OCI-LY1 (cell line): ENCODE measurements around the gene NELL1.

Source experiments
- H2AFZ ChIP-seq: fragments of 200-600 bp; sonication (generic), shearing (Covaris generic); 2 replicates; pipeline ENCODE4 v1.6.0; 2014; ENCODE audit warnings: antibody characterized with exemption, mild to moderate bottlenecking, low read length
- H3F3A ChIP-seq: fragments of 200-600 bp; sonication (generic), shearing (Covaris generic); 2 replicates; pipeline ENCODE4 v1.6.0; 2014; ENCODE audit warnings: mild to moderate bottlenecking, antibody characterized with exemption, low read length, moderate library complexity; ENCODE audit not compliant: insufficient read depth
- H3K27ac ChIP-seq: fragments of 200-600 bp; sonication (generic); 2 replicates; pipeline ENCODE4 v1.5.1; 2014; ENCODE audit warnings: low read length, mixed run types, mild to moderate bottlenecking, low read depth; ENCODE audit not compliant: poor library complexity, severe bottlenecking
- H3K27me3 ChIP-seq: fragments of 200-600 bp; sonication (generic); 2 replicates; pipeline ENCODE4 v1.6.0; 2014; ENCODE audit warnings: antibody characterized with exemption, mild to moderate bottlenecking, low read length, moderate library complexity; ENCODE audit not compliant: insufficient read depth
- H3K36me3 ChIP-seq: fragments of 200-600 bp; sonication (generic); 2 replicates; pipeline ENCODE4 v1.6.1; 2014; ENCODE audit warnings: mild to moderate bottlenecking, antibody characterized with exemption, low read length, moderate library complexity, mixed read lengths; ENCODE audit not compliant: insufficient read depth
- H3K4me1 ChIP-seq: fragments of 200-600 bp; sonication (generic); 2 replicates; pipeline ENCODE4 v1.5.1; 2014; ENCODE audit warnings: mild to moderate bottlenecking, low read length, moderate library complexity; ENCODE audit not compliant: insufficient read depth, severe bottlenecking
- H3K4me2 ChIP-seq: fragments of 200-600 bp; sonication (generic), shearing (Covaris generic); 2 replicates; pipeline ENCODE4 v1.6.1; 2014; ENCODE audit warnings: low read length
- H3K4me3 ChIP-seq: fragments of 200-600 bp; sonication (generic); 2 replicates; pipeline ENCODE4 v1.5.1; 2014; ENCODE audit warnings: low read length, low read depth, mild to moderate bottlenecking, mixed read lengths; ENCODE audit not compliant: poor library complexity, severe bottlenecking
- H3K79me2 ChIP-seq: fragments of 200-600 bp; shearing (Covaris generic); 2 replicates; pipeline ENCODE4 v1.6.1; 2016; ENCODE audit warnings: mixed run types, low read length, mixed read lengths; ENCODE audit not compliant: insufficient read depth
- H3K9ac ChIP-seq: fragments of 200-600 bp; sonication (generic), shearing (Covaris generic); 2 replicates; pipeline ENCODE4 v1.6.1; 2014; ENCODE audit warnings: mild to moderate bottlenecking, low read length, mixed read lengths
- H3K9me2 ChIP-seq: fragments of 200-600 bp; sonication (generic), shearing (Covaris generic); 2 replicates; pipeline ENCODE4 v1.6.1; 2014; ENCODE audit warnings: low read depth, mild to moderate bottlenecking, low read length, mixed read lengths
- H3K9me3 ChIP-seq: fragments of 200-600 bp; shearing (Covaris generic); 2 replicates; pipeline ENCODE4 v1.6.1; 2014; ENCODE audit warnings: low read length, mixed read lengths
- H4K20me1 ChIP-seq: fragments of 200-600 bp; sonication (generic), shearing (Covaris generic); 2 replicates; pipeline ENCODE4 v1.6.0; 2016; ENCODE audit warnings: mild to moderate bottlenecking, low read length; ENCODE audit not compliant: insufficient read depth
- EZH2 ChIP-seq: fragments of 200-600 bp; sonication (generic), shearing (Covaris generic); IDR thresholded peaks from 2 replicates; pipeline ENCODE4 v1.8.0; 2017; ENCODE audit warnings: borderline replicate concordance, mixed run types, mild to moderate bottlenecking, antibody characterized with exemption, low read length, moderate library complexity, mixed read lengths
- TF ChIP-seq, protein P1 (sequence below): fragments of 200-600 bp; sonication (generic), shearing (Covaris generic); IDR thresholded peaks from 2 replicates; pipeline ENCODE4 v1.5.1; 2017; ENCODE audit warnings: mild to moderate bottlenecking, antibody characterized with exemption, low read length, moderate library complexity, mixed read lengths

Gene NELL1

DNA sequence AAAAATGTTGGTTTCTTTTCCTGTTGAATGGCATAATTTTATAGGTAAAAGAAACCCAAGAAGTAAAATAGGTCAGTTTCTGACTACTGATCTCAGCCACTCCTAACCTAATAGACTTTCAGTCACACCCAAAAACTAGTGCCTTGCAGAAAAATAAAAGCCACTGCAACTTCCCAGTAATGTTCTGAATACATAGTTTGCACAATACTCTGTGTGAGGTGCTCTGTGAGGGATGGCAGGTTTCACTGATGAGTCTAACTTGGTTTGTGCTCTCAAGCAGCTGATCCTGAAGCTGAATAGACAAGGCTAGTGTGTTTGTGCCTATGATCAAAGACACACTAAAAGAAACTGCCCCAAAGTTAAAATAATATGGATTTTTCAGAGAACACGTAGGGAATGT is 758.3 kb downstream of the NELL1 start:
- no peak for TF ChIP-seq EZH2
- TF ChIP-seq, protein P1, sequence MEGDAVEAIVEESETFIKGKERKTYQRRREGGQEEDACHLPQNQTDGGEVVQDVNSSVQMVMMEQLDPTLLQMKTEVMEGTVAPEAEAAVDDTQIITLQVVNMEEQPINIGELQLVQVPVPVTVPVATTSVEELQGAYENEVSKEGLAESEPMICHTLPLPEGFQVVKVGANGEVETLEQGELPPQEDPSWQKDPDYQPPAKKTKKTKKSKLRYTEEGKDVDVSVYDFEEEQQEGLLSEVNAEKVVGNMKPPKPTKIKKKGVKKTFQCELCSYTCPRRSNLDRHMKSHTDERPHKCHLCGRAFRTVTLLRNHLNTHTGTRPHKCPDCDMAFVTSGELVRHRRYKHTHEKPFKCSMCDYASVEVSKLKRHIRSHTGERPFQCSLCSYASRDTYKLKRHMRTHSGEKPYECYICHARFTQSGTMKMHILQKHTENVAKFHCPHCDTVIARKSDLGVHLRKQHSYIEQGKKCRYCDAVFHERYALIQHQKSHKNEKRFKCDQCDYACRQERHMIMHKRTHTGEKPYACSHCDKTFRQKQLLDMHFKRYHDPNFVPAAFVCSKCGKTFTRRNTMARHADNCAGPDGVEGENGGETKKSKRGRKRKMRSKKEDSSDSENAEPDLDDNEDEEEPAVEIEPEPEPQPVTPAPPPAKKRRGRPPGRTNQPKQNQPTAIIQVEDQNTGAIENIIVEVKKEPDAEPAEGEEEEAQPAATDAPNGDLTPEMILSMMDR = no peak
- Histone ChIP-seq H3K9me2 (no peaks in the 10 kb centered on the region), H3K27ac (no peak overlapping the region)

DNA sequence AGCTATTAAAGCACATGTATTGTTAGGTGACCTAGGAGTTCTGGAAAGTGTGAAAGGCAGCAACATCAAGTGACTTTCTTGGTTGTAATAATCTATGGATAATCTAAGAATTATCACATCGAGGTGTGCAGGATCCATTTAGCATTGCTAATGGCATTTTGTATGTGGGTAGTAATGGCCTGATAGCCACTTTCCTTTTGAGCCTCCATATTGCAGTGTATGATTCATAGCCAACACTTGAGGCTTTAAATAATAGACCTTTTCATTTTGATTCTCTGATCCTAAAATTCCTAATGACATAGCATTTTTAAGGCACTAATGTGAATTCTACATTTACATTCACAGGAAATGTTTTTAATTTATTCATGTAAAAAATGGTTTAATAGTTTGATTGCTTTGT is 759.4 kb downstream of the NELL1 start:
- Histone ChIP-seq H4K20me1 (no peaks in the 10 kb centered on the region), H3K9me3 (no peaks in the 10 kb centered on the region), H3K4me3 (no peak overlapping the region), H2AFZ (no peak overlapping the region), H3K4me1 (no peaks in the 10 kb centered on the region), H3K79me2 (no peaks in the 10 kb centered on the region), H3K4me2 (no peak overlapping the region), H3K27me3 (no peaks in the 10 kb centered on the region), H3K27ac (no peak overlapping the region), H3K36me3 (no peaks in the 10 kb centered on the region), H3K9ac (no peak overlapping the region), H3F3A (no peaks in the 10 kb centered on the region), H3K9me2 (no peaks in the 10 kb centered on the region)
- no peak for TF ChIP-seq EZH2
- TF ChIP-seq, protein P1 = no peak

More for the DNA sequence above, 758.3 kb downstream of the NELL1 start:
- H3F3A ChIP-seq = no peaks in the 10 kb centered on the region
- H3K27me3 ChIP-seq = no peaks in the 10 kb centered on the region
- H3K9ac ChIP-seq = no peak overlapping the region
- H2AFZ ChIP-seq = no peak overlapping the region
- no peak overlapping the region for H3K4me2 ChIP-seq
- H3K4me1 ChIP-seq = no peaks in the 10 kb centered on the region
- H4K20me1 ChIP-seq = no peaks in the 10 kb centered on the region
- H3K79me2 ChIP-seq = no peaks in the 10 kb centered on the region
- no peaks in the 10 kb centered on the region for H3K36me3 ChIP-seq
- no peak overlapping the region for H3K4me3 ChIP-seq
- no peaks in the 10 kb centered on the region for H3K9me3 ChIP-seq

DNA sequence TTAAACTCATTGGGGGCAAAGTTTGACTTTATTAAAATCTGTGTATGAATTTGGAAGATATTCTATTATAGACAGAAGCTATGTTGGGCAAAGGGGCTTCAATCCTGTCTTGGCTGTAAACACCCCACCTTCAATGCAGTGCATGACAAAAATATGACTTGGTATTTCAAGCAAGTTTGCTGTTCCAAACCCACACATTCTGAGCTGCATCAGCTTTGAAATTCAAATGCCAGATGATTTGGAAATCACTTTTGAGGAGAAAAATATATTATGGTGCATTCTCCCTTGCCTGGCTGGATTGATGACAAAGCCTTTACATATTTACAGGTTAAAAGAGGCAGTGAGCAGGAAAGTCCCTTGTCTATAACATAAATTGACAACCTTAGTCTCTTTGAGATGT is 760.0 kb downstream of the NELL1 start:
- no peaks in the 10 kb centered on the region for H3K27me3 ChIP-seq
- H2AFZ ChIP-seq = no peak overlapping the region
- H3K9me2 ChIP-seq = no peaks in the 10 kb centered on the region
- H3K9ac ChIP-seq = no peak overlapping the region
- no peaks in the 10 kb centered on the region for H3F3A ChIP-seq
- H3K9me3 ChIP-seq = no peaks in the 10 kb centered on the region
- H3K79me2 ChIP-seq = no peaks in the 10 kb centered on the region
- no peaks in the 10 kb centered on the region for H3K4me1 ChIP-seq
- H3K4me3 ChIP-seq = no peak overlapping the region
- no peak for TF ChIP-seq EZH2
- TF ChIP-seq, protein P1 = no peak
- H4K20me1 ChIP-seq = no peaks in the 10 kb centered on the region
- H3K27ac ChIP-seq = no peak overlapping the region
- H3K36me3 ChIP-seq = no peaks in the 10 kb centered on the region
- H3K4me2 ChIP-seq = no peak overlapping the region
